Smooth muscle cell (in vitro differentiated cells): ENCODE measurements around the gene TTBK1. TPM values are rescaled to one million over a fixed set of nuclear protein-coding genes. Genes with fewer than 3 reads are reported as not detected.

Experiments used
- DNase-seq: peaks from one replicate; lab custom pipeline; 2025; ENCODE audit not compliant: unreplicated experiment; lab: John Stamatoyannopoulos, UW
- H2AFZ ChIP-seq: fragments of 200-600 bp; sonication (generic); 2 replicates; pipeline ENCODE4 v1.6.0; 2016; ENCODE audit warnings: antibody characterized with exemption, low read depth, mild to moderate bottlenecking
- H3F3A ChIP-seq: fragments of 200-600 bp; sonication (generic); 2 replicates; pipeline ENCODE4 v1.6.0; 2017; ENCODE audit warnings: antibody characterized with exemption, low read depth
- H3K27ac ChIP-seq: fragments of 200-600 bp; sonication (generic); 2 replicates; pipeline ENCODE4 v1.5.1; 2016; ENCODE audit warnings: low read depth, mild to moderate bottlenecking
- H3K27me3 ChIP-seq: fragments of 200-600 bp; sonication (generic); 2 replicates; pipeline ENCODE4 v1.6.1; 2016; ENCODE audit warnings: low read depth, mild to moderate bottlenecking
- H3K36me3 ChIP-seq: fragments of 200-600 bp; sonication (generic); 2 replicates; pipeline ENCODE4 v1.5.1; 2016; ENCODE audit warnings: low read depth
- H3K4me1 ChIP-seq: fragments of 200-600 bp; sonication (generic); 2 replicates; pipeline ENCODE4 v1.5.1; 2016; ENCODE audit warnings: low read depth
- H3K4me2 ChIP-seq: fragments of 200-600 bp; sonication (generic); 2 replicates; pipeline ENCODE4 v1.6.0; 2016; ENCODE audit warnings: mild to moderate bottlenecking
- H3K4me3 ChIP-seq: fragments of 200-600 bp; sonication (generic); 2 replicates; pipeline ENCODE4 v1.5.1; 2016; ENCODE audit warnings: mild to moderate bottlenecking
- H3K79me2 ChIP-seq: fragments of 200-600 bp; sonication (generic); 2 replicates; pipeline ENCODE4 v1.6.0; 2016; ENCODE audit warnings: low read depth, mild to moderate bottlenecking
- H3K9ac ChIP-seq: fragments of 200-600 bp; sonication (generic); 2 replicates; pipeline ENCODE4 v1.6.0; 2016; ENCODE audit warnings: low read depth
- H3K9me3 ChIP-seq: fragments of 200-600 bp; sonication (generic); replicated peaks from 2 replicates; pipeline ENCODE4 v1.5.1; 2016; ENCODE audit warnings: low read depth
- H4K20me1 ChIP-seq: fragments of 200-600 bp; sonication (generic); 2 replicates; pipeline ENCODE4 v1.6.0; 2016; ENCODE audit warnings: low read depth
- CTCF ChIP-seq: fragments of 200-600 bp; sonication (generic); IDR thresholded peaks from 2 replicates; pipeline ENCODE4 v1.5.1; 2017; ENCODE audit warnings: borderline replicate concordance, mild to moderate bottlenecking, antibody characterized with exemption; ENCODE audit not compliant: insufficient read depth, poor library complexity, severe bottlenecking
- WGBS: methylation state at CpG from one replicate; pipeline ENCODE4 v1.1.7; 2016; ENCODE audit warnings: low lambda C conversion rate; 5-methylcytosine and 5-hydroxymethylcytosine counted together
- polyA plus RNA-seq: library from polyadenylated mRNA; unstranded; fragments of >200 nt; fragmentation: Nextera tagmentation; extraction: Ambion mirVana; gene quantifications from 2 replicates; pipeline ENCODE4 v1.2.1, GENCODE V29; 2016
- total RNA-seq: library from RNA; depleted of rRNA; stranded (reverse); fragments of >200 nt; gene quantifications from 2 replicates; pipeline ENCODE4 v1.2.3, GENCODE V29; 2014

The TTBK1 gene
- total and polyA plus RNA-seq, 2 experiments from 2014 or later, result not detected

GRCh38 chr6:43268782-43269272 is 25.5 kb downstream of the TTBK1 start:
- Histone ChIP-seq H3K27me3 (peaks cover 16% of the 10 kb centered on the region), H3K4me1 (peaks cover 10% of the 10 kb centered on the region), H3K27ac (no peak overlapping the region), H2AFZ (peak overlapping the region; percentile 66), H3F3A (no peaks in the 10 kb centered on the region), H3K79me2 (no peaks in the 10 kb centered on the region), H3K36me3 (no peaks in the 10 kb centered on the region), H3K9ac (no peak overlapping the region), H4K20me1 (no peaks in the 10 kb centered on the region), H3K4me2 (peak overlapping the region; percentile 83), H3K9me3 (no peaks in the 10 kb centered on the region), H3K4me3 (no peak overlapping the region)
- TF ChIP-seq CTCF, result no peak
- 87% methylated on average over 10 of the region's 10 CpGs for WGBS
- no peak for DNase-seq

GRCh38 chr6:43269273-43270007 is 26.2 kb downstream of the TTBK1 start:
- WGBS, result 10% methylated on average over 38 of the region's 44 CpGs
- no peak for TF ChIP-seq CTCF
- H3K4me3 ChIP-seq, result peak overlapping the region; percentile 41
- H3F3A ChIP-seq, result no peaks in the 10 kb centered on the region
- H3K27me3 ChIP-seq, result peaks cover 22% of the 10 kb centered on the region
- peak overlapping the region; percentile 55 for H2AFZ ChIP-seq
- no peak for DNase-seq
- no peaks in the 10 kb centered on the region for H3K79me2 ChIP-seq
- H3K36me3 ChIP-seq, result no peaks in the 10 kb centered on the region
- H3K4me1 ChIP-seq, result peaks cover 10% of the 10 kb centered on the region
- no peak overlapping the region for H3K9ac ChIP-seq
- peak overlapping the region; percentile 83 for H3K4me2 ChIP-seq
- H3K27ac ChIP-seq, result no peak overlapping the region
- H3K9me3 ChIP-seq, result no peaks in the 10 kb centered on the region
- H4K20me1 ChIP-seq, result no peaks in the 10 kb centered on the region

- peaks cover 36% of the 10 kb centered on the region for H3K27me3 ChIP-seq
- no peaks in the 10 kb centered on the region for H4K20me1 ChIP-seq
- no peak overlapping the region for H3K9ac ChIP-seq
- H3K9me3 ChIP-seq, result no peaks in the 10 kb centered on the region
- no peak overlapping the region for H3K4me3 ChIP-seq
- TF ChIP-seq CTCF, result no peak
- H3K36me3 ChIP-seq, result no peaks in the 10 kb centered on the region
- H3K79me2 ChIP-seq, result no peaks in the 10 kb centered on the region
- H3K27ac ChIP-seq, result no peak overlapping the region
- DNase-seq, result no peak
- no peak overlapping the region for H3K4me2 ChIP-seq
- 92% methylated on average over 8 of the region's 8 CpGs for WGBS
- peaks cover 10% of the 10 kb centered on the region for H3K4me1 ChIP-seq
- H3F3A ChIP-seq, result no peaks in the 10 kb centered on the region
- no peak overlapping the region for H2AFZ ChIP-seq
These were observed 28.0 kb downstream of the TTBK1 start for GRCh38 chr6:43271103-43271815.
